HG03060 (cell line): Measurements from ENCODE around the gene MYO18B.

Experiments
- ATAC-seq: cut with Tn5 transposase; IDR thresholded peaks from one replicate; pipeline ENCODE4 v1.9.1; 2021; ENCODE audit warnings: low read depth, moderate number of reproducible peaks; ENCODE audit not compliant: unreplicated experiment

The MYO18B gene

GRCh38 chr22:25890651-25891050 lies 148.7 kb downstream of the MYO18B start:
- ATAC-seq = no peak

GRCh38 chr22:25892678-25893077 lies 150.7 kb downstream of the MYO18B start:
- ATAC-seq = no peak

GRCh38 chr22:25895678-25896077 lies 153.7 kb downstream of the MYO18B start:
- no peak for ATAC-seq

- no peak for ATAC-seq
Observed at GRCh38 chr22:25896098-25896497, 154.1 kb downstream of the MYO18B start.

GRCh38 chr22:25896592-25896991 lies 154.6 kb downstream of the MYO18B start:
- no peak for ATAC-seq

GRCh38 chr22:25898707-25899365 lies 156.8 kb downstream of the MYO18B start:
- no peak for ATAC-seq

- ATAC-seq = no peak
Observed at GRCh38 chr22:25899566-25899965, 157.6 kb downstream of the MYO18B start.

- ATAC-seq = no peak
Observed at GRCh38 chr22:25900390-25900789, 158.4 kb downstream of the MYO18B start.

GRCh38 chr22:25900880-25901279 lies 158.9 kb downstream of the MYO18B start:
- no peak for ATAC-seq

- ATAC-seq = no peak
Observed at GRCh38 chr22:25902402-25902801, 160.4 kb downstream of the MYO18B start.

- no peak for ATAC-seq
Observed at GRCh38 chr22:25903294-25903693, 161.3 kb downstream of the MYO18B start.

GRCh38 chr22:25908212-25908611 lies 166.2 kb downstream of the MYO18B start:
- ATAC-seq = no peak

- ATAC-seq = no peak
Observed at GRCh38 chr22:25908755-25909154, 166.8 kb downstream of the MYO18B start.

GRCh38 chr22:25909614-25910387 lies 167.8 kb downstream of the MYO18B start:
- no peak for ATAC-seq

GRCh38 chr22:25911243-25911972 lies 169.4 kb downstream of the MYO18B start:
- no peak for ATAC-seq

GRCh38 chr22:25919452-25919851 lies 177.5 kb downstream of the MYO18B start:
- no peak for ATAC-seq

- no peak for ATAC-seq
Observed at GRCh38 chr22:25922141-25922540, 180.2 kb downstream of the MYO18B start.

- no peak for ATAC-seq
Observed at GRCh38 chr22:25923914-25924313, 181.9 kb downstream of the MYO18B start.

- no peak for ATAC-seq
Observed at GRCh38 chr22:25928038-25928437, 186.1 kb downstream of the MYO18B start.

GRCh38 chr22:25929321-25929878 lies 187.4 kb downstream of the MYO18B start:
- no peak for ATAC-seq

GRCh38 chr22:25930083-25930482 lies 188.1 kb downstream of the MYO18B start:
- ATAC-seq = no peak
